Measurements from ENCODE around the gene RXFP3.
"Not testable (repeated sequence)": the region's sequence is repeated elsewhere in the genome, so short reads cannot be mapped to it uniquely, and the experiment has no call there.

The RXFP3 gene, protein sequence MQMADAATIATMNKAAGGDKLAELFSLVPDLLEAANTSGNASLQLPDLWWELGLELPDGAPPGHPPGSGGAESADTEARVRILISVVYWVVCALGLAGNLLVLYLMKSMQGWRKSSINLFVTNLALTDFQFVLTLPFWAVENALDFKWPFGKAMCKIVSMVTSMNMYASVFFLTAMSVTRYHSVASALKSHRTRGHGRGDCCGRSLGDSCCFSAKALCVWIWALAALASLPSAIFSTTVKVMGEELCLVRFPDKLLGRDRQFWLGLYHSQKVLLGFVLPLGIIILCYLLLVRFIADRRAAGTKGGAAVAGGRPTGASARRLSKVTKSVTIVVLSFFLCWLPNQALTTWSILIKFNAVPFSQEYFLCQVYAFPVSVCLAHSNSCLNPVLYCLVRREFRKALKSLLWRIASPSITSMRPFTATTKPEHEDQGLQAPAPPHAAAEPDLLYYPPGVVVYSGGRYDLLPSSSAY

DNA sequence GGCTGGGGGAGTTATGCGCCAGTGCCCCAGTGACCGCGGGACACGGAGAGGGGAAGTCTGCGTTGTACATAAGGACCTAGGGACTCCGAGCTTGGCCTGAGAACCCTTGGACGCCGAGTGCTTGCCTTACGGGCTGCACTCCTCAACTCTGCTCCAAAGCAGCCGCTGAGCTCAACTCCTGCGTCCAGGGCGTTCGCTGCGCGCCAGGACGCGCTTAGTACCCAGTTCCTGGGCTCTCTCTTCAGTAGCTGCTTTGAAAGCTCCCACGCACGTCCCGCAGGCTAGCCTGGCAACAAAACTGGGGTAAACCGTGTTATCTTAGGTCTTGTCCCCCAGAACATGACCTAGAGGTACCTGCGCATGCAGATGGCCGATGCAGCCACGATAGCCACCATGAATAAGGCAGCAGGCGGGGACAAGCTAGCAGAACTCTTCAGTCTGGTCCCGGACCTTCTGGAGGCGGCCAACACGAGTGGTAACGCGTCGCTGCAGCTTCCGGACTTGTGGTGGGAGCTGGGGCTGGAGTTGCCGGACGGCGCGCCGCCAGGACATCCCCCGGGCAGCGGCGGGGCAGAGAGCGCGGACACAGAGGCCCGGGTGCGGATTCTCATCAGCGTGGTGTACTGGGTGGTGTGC, at the start of gene RXFP3:
RXFP3 (plus strand) TSS at position 6 of the 636 bp plus-strand sequence; CDS start at position 361, 355 bp downstream.
- DNase-seq: no peak

DNA sequence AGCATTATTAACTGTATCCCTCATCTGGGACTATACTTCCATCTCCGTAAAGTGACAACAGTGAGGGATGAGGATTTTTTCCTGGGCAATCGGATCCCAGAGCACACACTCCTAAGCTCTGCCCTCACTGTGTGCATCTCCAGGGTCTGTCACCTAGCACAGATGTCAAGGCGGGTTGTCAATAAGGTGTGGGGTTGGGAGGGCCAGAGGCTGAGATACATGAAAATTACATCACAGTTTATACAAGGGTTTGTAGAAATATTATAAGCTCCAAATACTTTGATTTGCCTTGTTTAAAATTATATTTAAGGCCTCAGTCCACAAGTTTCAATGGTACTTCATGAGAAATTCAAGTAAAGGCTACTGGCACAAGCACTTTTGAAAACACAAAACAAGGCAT, 48.9 kb upstream of the RXFP3 start:
- no peak for DNase-seq

DNA sequence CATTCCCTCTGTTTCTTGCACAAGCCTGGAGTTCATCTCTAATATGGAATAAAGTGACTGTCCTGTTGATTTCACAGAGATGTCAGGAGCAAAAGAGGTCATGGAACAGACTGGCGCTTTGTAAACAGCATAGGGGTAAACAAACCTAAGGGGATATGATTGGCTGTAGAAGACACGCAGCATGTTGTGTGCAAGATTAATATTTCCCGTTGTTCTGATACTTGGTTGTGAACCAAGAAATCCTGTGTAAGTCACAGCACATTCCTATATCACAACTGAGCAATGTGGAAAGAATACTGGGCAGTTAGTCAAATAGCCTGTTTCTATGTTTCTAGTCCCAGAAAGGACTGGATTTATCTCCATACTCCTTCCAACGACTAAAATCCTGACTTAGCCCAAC, 47.6 kb upstream of the RXFP3 start:
- no peak for DNase-seq

DNA sequence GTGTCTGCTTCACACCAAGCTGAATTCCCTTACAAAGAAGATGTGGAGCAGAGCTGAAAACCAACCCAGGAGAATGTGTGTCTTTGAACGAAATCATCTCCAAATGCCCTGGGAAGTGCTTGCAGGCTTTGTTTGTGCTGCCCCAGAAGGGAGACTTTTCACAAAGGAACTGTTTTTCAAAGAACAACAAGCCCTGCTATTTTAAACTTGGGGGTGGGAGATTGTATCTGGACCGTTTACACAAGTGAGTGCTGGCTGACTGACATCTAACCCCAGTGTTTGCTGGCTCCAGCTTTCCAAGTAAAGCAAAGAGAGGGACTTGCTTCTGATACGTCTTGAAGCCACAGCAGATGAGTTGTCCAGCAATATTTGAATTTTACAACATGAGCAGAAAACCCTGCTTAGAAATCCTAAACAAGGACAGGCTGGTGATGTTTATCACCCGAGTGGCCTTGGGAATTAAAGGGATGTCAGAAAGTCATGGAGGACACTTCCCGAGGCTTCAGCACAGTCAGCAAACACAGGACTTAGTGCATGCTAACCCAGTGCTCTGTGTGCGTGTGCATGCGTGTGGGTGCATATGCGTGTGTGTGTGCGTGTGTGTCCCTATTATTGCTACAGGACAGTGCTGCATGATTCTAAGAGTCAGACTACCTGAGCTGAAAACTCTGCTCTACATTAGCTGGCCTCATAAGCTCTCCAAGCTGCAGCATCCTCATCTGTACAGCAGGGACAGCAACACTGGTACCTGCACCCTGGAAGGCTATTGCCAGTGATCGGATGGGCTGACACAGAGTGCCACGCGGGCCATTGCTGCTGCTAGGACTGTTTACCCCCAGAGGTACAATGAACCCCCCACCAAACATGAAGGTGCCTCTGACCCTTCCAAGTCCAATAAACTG, 45.8 kb upstream of the RXFP3 start:
- DNase-seq: no peak

DNA sequence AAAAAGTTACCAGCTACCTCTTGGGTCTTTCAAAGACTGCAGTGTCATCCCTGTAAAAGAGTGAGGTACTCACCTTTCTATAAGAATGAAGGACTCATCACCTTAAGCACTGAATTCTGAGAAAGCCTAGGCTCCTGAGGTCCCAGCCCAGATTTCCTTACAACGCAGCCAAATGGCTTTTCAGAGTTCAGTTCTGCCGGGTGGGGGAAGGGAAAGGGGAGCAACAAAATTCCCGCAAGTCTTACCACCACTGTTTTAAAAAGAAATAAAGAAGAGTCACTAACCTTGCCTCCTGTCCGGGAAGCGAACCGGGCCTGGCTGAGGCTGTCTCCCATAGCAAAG, 44.8 kb upstream of the RXFP3 start:
- DNase-seq: no peak

DNA sequence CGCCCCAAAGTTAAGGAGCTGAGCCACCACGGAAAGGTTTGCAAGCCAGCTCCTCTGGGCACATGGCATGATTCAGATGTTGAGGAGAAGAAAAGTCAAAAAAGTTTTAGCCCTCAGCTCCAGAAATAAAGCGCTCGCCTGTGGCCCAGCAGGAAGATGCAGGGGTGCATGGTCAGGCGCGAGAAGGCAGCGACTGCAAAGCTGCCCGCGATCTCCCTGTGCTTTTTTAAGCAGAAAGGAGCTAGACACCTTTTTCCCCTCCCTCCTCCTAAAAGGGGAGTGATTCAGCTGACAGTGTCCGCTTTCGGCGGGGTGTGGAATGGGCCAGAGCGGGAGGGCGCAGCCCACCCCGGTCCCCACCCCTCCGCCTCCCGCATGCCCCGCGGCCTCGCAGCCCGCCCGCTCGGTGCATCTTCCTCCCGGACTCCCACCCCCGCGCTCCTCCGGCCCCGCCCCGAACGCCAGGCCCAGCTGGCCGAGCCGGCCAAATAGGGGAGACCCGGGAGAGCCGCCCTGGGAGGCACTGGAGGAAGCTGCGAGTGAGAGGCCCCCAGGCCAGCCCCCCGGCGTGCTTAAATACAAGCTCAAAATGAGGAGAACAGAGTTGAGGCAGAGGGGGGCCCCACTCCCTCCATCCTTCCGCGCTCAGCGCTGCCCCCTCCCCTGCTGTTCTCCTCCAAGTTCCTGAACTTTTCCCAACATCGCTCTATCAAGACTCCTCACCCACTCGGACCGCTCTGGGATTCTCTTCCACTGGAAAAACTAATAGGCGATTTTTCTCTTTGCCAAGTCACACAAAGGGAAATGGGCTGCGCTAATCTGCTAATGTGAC, 44.2 kb upstream of the RXFP3 start, which contains the start of gene ADAMTS12:
ADAMTS12 (minus strand) TSS at position 203 of the 832 bp plus-strand sequence; CDS start at position 69, 134 bp downstream.
- no peak for DNase-seq

DNA sequence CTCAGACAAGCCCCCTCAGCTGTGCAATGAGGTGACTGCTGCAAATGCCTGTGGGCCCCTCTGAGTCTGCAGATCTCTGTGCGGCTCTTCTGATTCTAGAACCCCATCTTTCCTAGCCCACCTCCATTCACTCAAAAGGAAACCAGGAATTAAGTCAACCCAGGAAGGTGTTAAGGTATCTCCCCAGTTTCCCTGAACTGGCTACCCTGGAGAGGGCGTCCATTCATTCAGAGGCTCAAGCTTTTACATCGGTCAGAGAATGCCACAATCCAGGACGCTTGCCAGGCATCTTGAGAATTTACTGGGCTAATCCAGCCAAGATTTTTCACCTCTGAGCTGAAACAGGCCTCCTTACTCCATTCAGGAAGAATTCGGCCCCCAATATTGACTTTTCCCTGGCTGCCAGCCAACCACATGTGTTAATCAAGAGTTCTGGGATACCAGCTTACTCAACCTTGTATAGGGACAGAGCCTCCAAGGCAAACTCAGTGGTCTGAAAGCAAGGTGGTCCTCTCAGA, 43.5 kb upstream of the RXFP3 start:
- no peak for DNase-seq

DNA sequence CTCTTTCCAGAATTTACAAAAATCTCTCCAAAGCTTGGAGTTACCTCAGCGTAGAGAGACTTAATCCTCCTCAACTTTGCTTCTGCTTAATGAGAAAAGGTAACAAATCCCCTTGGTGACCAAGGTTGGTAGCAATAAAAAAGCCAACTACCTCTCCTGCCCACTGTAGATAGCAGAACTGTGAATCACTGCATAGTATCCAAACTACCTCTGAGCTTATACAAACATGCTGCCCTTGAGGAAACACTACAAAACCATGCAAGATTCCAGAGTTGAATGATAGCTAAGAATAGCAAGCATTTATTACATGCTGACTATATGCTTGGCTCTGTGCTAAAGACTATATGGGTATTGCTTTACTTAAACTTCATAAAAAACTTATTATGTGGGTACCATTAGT, 41.6 kb upstream of the RXFP3 start:
- no peak for DNase-seq

DNA sequence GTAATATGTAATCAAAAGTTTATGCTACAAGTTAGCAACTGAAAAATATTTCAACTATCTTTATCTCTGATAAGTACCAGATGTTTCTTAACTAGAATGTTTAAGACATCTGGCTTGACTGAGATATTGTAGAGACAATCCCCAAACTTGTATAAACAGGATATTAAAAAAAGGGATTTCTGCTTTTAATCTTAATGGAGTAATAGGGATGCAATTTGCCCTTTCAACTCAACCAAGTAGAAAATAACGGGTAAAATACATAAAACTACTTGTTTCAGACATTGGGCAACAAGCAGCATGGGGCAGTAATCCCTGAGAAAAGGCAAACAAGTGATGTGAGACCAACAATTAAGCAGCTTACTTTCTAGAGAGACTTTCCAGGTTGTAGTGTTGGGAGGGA, 35.0 kb upstream of the RXFP3 start:
- DNase-seq: no peak

DNA sequence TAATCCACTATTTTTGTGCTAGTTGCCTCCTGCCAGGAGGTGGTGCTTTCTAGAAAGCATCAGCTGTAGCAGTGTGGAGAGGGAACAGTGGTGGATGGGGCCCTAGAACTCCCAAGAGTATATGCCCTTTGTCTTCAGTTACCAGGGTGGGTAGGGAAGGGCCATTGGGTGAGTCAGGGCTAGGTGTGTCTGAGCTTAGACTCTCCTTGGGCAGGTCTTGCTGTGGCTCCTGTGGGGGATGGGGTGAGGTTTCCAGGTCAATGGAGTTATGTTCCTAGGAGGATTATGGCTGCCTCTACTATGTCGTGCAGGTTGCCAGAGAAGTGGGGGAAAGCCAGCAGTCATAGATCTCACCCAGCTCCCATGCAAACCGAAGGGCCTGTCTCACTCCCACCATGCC, 33.1 kb upstream of the RXFP3 start:
- no peak for DNase-seq

DNA sequence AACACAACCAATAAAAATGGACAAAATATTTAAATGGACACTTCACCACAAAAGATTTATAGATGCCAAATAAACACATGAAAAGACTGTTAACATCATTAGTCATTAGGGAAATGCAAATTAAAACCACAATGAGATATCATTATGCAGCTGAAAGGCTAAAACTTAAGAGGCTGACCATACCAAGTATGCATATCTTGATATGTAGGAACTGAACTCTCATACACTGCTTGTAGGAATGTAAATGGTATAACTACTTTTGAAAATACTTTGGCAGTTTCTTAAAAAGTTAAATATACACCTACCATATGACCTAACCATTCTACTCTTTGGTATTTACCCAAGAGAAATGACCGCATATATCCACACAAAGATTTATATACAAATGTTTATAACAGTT, 30.8 kb upstream of the RXFP3 start:
- no peak for DNase-seq

DNA sequence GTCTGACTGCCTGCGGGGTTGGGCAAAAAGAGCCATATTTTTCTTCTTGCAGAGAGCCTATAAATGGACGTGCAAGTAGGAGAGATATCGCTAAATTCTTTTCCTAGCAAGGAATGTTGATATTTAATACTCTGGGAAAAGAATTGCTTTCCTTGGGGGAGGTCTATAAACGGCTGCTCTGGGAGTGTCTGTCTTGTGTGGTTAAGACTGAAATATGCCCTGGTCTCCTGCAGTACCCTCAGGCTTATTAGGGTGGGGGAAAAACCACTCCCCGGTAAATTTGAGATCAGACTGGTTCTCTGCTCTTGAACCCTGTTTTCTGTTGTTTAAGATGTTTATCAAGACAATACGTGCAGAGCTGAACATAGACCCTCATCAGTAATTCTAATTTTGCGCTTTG, 29.9 kb upstream of the RXFP3 start:
- not testable (repeated sequence) for DNase-seq

DNA sequence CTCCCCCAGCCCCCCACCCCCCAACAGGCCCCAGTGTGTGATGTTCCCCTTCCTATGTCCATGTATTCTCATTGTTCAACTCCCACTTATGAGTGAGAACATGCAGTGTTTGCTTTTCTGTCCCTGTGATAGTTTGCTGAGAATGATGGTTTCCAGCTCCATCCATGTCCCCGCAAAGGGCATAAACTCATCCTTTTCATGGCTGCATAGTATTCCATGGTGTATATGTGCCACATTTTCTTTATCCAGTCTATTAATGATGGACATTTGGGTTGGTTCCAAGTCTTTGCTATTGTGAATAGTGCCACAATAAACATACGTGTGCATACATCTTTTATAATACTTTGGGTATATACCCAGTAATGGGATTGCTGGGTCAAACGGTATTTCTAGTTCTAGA, 21.3 kb upstream of the RXFP3 start:
- DNase-seq: not testable (repeated sequence)

DNA sequence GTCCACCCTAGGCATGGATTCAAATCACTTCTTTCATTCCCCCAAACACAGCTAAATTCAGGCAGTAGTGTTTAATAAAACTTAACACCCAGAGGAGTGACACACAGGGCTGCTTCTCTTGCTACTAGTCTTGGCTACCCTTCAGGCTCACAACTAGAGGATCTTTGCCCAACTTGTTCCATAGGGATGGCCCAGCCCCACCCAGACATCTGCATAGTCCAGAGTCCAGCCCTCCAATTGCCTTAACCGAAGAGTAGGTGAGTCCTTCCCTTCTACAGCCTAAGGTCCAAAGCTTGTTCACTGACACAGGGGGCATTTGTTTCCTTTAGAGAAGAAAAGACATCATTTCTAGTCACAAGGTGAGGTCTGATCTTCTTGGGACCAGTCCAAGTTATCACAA, 15.2 kb upstream of the RXFP3 start:
- DNase-seq: no peak

DNA sequence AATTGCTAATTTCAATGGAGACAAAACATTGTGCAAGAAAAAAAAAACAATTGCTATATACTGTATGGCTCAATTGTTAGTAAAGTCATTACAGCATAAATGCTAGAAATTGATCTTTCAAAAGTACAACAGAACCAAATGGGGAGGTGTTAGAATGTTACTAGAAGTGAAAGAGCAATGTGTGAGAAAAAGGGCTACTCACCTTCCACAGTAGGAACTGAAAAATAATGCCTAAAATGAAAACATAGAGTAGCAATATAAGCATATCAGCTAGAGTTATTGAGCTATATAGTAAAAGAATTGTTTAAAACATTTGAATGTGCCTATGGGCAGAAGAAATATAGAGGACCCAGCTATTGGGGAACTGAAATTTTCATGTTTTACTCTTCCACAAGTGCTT, 10.9 kb upstream of the RXFP3 start:
- no peak for DNase-seq

DNA sequence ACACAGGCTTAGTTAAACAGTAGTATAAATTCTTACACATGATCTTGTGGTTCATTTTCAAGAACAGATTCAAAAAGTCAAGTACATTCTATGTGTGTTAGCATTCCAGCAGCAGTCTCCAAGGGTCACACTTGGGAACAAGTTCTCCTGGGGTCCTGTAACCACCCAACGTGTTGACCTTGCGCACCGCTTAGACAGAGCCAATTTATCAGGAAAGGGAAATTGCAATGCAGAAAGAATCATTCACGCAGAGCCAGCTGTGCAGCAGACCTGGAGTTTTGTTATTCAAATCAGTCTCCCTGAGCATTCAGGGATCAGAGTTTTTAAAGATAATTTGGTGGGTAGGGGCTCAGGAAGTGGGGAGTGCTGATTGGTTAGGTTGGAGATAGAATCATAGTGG, 8.5 kb upstream of the RXFP3 start:
- no peak for DNase-seq

DNA sequence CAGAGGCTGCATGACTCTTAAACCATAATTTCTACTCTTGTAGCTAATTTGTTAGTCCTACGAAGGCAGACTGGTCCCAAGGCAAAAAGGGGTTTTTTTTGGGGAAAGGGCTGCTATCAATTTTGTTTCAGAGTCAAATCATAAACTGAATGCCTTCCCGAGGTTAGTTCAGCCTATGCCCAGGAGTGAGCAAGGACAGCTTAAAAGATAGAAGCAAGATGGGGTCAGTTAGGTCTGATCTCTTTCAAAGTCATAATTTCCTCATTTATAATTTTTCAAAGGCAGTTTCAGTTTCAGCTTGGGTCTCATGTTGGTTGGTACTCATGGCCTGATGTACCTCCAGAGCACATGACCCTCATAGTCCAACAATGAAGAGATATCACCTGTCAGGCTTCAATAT, 7.9 kb upstream of the RXFP3 start:
- no peak for DNase-seq

DNA sequence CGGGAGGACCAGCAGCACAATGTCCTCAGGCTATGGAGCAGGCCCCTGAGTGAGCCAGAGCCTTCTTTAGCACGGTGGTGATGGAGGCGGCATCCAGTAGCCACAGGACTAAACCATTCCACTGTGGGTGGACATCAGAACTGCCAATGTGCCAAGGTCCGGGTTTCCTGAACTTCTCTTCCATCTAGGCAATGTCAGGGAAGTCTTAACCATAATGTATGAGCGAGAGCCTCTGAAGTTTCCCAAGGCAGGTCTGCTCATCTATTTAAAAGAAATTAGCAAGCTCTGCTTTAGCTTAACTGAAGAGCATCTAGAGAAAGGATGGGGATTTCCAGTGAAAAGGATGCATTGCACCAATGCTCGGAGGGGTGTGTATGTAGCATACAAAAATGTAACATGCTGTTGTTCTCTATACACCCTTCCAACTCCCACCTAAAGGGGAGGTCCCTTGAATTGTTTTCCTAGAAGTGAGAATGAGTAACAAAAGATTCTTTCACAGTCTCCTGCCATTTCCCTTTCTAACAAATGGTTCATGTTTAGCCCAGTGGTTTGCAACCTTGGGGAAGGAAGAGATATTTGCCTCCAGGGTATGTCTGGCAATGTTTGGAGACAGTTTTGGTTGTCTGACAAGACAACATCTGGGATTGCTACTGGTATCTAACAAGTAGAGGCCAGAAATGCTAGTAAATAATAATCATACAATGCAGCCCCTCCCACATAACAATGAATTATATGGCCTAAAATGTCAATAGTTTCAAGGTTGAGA, 6.1 kb upstream of the RXFP3 start:
- no peak for DNase-seq

DNA sequence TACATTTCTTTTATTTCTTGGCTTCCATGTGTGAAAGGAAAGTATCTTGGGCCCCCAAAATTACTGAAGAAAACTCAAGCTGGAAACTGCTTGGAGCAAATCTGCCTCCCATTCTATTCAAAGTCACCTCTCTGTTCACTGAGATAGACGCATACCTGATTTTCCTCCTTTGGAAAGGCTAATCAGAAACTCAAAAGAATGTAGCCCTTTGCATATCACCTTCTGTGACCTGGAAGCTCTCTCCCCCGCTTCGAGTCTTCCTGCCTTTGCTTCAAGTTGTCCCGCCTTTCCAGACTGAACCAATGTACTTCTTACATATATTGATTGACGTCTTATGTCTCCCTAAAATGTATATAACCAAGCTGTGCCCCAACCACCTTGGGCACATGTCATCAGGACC, 5.0 kb upstream of the RXFP3 start:
- no peak for DNase-seq

DNA sequence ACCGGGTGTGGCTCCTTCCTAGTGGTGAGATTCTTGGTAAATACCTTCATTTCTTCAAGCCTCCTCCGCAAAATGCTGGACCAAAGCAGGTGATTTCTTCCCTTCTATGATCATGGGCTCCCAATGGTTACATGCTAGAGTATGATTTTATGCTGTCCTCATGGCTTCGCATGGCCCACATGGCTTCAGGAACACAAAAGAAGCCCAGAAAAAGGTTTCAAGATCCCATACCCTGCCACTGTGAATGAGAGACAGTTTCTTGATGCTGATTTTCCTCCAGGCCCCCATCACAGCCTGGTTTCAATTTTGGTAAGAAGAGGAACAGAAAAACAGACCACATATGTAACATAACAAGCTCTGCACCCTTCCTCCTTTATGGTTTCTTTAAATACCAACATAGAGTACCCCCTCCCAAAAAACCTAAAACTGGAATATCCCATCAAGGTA, 2.4 kb upstream of the RXFP3 start:
- no peak for DNase-seq

DNA sequence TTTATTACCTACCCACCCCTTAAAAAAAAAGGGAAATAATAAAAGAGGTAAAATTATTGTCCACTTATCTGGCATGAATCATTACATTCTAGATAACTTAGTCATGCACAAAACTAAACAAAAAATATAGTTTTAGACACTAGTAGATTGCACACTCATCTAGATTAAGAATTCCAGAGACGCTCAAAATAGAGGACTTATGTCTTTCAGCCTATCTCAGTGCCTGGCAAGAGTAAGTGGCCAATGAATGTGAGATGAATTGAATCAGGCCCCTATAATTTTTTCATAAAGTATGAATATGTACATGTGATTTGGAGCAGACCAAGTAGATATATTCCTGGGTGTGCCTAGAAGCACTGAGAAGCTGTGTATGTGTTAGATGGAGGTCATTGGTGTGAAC, 2.0 kb upstream of the RXFP3 start:
- no peak for DNase-seq

DNA sequence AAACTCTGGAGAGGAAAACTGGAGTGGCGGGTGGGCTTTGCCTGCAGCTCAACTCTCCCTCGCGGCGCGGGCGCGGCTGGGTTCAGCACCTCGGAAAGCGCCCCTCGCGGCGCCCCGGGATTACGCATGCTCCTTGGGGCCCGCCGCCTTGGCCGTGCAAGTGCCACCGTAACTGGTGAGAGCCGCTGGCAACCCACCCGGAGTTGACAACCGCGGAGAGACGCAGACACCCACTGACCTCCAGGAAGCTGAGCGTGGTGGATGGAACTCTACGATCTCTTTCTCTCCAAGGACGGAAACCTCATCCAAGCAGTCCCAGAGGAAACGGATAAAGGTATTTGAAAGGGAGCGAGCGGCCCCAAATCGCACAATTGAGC, 194 bp upstream of the RXFP3 start:
- no peak for DNase-seq
